Measurements from ENCODE around the gene ATXN7.

GRCh38 chr3:64046996-64047594, 183.4 kb downstream of the ATXN7 start:
- TF ChIP-seq, protein P1, sequence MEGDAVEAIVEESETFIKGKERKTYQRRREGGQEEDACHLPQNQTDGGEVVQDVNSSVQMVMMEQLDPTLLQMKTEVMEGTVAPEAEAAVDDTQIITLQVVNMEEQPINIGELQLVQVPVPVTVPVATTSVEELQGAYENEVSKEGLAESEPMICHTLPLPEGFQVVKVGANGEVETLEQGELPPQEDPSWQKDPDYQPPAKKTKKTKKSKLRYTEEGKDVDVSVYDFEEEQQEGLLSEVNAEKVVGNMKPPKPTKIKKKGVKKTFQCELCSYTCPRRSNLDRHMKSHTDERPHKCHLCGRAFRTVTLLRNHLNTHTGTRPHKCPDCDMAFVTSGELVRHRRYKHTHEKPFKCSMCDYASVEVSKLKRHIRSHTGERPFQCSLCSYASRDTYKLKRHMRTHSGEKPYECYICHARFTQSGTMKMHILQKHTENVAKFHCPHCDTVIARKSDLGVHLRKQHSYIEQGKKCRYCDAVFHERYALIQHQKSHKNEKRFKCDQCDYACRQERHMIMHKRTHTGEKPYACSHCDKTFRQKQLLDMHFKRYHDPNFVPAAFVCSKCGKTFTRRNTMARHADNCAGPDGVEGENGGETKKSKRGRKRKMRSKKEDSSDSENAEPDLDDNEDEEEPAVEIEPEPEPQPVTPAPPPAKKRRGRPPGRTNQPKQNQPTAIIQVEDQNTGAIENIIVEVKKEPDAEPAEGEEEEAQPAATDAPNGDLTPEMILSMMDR (IDR thresholded peaks at IDR 0.05): no peak
- no peak for TF ChIP-seq POLR2A (IDR thresholded peaks at IDR 0.05)
